IMR-90 (cell line): Measurements from ENCODE around the gene SOX5. TPM values are rescaled to one million over a fixed set of nuclear protein-coding genes. Genes with fewer than 3 reads are reported as not detected.

ENCODE experiments used
- ATAC-seq: fragments of 200-7000 bp; cut with Tn5 transposase; 2 replicates; pipeline ENCODE4 v1.9.1; 2020; ENCODE audit warnings: low read depth, mild to moderate bottlenecking, moderate library complexity
- BruUV-seq: library from RNA; stranded (reverse); fragments of 400-500 nt; replicated peaks from 2 replicates; lab custom pipeline; 2021; lab: Mats Ljungman, UMichigan
- CTCF ChIA-PET: fragments of 300-600 bp; formaldehyde crosslinking; extraction: SDS; loops from one replicate; lab custom pipeline; 2021; ENCODE audit warnings: antibody characterized with exemption; lab: Yijun Ruan, JAX
- POLR2A ChIA-PET: fragments of 300-600 bp; sonication (Branson Sonifier 250); formaldehyde crosslinking; loops from one replicate; lab custom pipeline; 2022; ENCODE audit warnings: antibody characterized with exemption; ENCODE audit not compliant: unreplicated experiment; lab: Charles Lee
- DNase-seq: peaks from one replicate; pipeline ENCODE4 v3.0.0; 2013
- H2AFZ ChIP-seq: replicated peaks from 2 replicates; pipeline ENCODE3; 2013; ENCODE audit warnings: low read length, mild to moderate bottlenecking; ENCODE audit not compliant: poor library complexity
- H2AK5ac ChIP-seq: 2 replicates; pipeline ENCODE4 v1.6.1; 2013; ENCODE audit warnings: low read depth, low read length, inconsistent platforms
- H2AK9ac ChIP-seq: replicated peaks from 2 replicates; pipeline ENCODE3; 2013; ENCODE audit warnings: mild to moderate bottlenecking, low read depth, low read length, moderate library complexity; ENCODE audit not compliant: poor library complexity
- H2BK120ac ChIP-seq: 2 replicates; pipeline ENCODE4 v1.6.1; 2013; ENCODE audit warnings: low read depth, low read length, inconsistent platforms
- H2BK15ac ChIP-seq: 3 replicates; pipeline ENCODE4 v1.6.1; 2013; ENCODE audit warnings: low read depth, low read length, inconsistent platforms
- H2BK20ac ChIP-seq: 2 replicates; pipeline ENCODE4 v1.6.1; 2013; ENCODE audit warnings: low read depth, mild to moderate bottlenecking, inconsistent platforms, low read length, moderate library complexity
- H2BK5ac ChIP-seq: 2 replicates; pipeline ENCODE4 v1.6.1; 2013; ENCODE audit warnings: mild to moderate bottlenecking, low read depth, low read length, inconsistent platforms; ENCODE audit not compliant: poor library complexity, severe bottlenecking
- H3K14ac ChIP-seq: replicated peaks from 2 replicates; pipeline ENCODE4 v1.6.1; 2013; ENCODE audit warnings: low read depth, low read length, inconsistent platforms
- H3K18ac ChIP-seq: 2 replicates; pipeline ENCODE4 v1.6.1; 2013; ENCODE audit warnings: low read depth, low read length, control low read depth
- H3K23ac ChIP-seq: 2 replicates; pipeline ENCODE4 v1.6.1; 2013; ENCODE audit warnings: low read depth, low read length, inconsistent platforms
- H3K27ac ChIP-seq: 2 replicates; pipeline ENCODE4 v1.5.1; 2013; ENCODE audit warnings: mild to moderate bottlenecking, control low read depth, low read length; ENCODE audit not compliant: insufficient read depth
- H3K27me3 ChIP-seq: 2 replicates; pipeline ENCODE4 v1.6.1; 2013; ENCODE audit warnings: low read length; ENCODE audit not compliant: control insufficient read depth, insufficient read depth
- H3K36me3 ChIP-seq: 2 replicates; pipeline ENCODE4 v1.6.1; 2013; ENCODE audit warnings: low read length, mixed read lengths; ENCODE audit not compliant: control insufficient read depth, insufficient read depth
- H3K4ac ChIP-seq: 2 replicates; pipeline ENCODE4 v1.6.1; 2013; ENCODE audit warnings: low read depth, low read length, inconsistent platforms
- H3K4me1 ChIP-seq: 2 replicates; pipeline ENCODE4 v1.6.1; 2013; ENCODE audit warnings: low read length, mixed read lengths; ENCODE audit not compliant: control insufficient read depth, insufficient read depth
- H3K4me2 ChIP-seq: 2 replicates; pipeline ENCODE4 v1.6.1; 2013; ENCODE audit warnings: low read depth, mild to moderate bottlenecking, control low read depth, low read length, moderate library complexity
- H3K4me3 ChIP-seq: 2 replicates; pipeline ENCODE4 v1.5.1; 2013; ENCODE audit warnings: low read depth, mild to moderate bottlenecking, control low read depth, low read length, moderate library complexity; ENCODE audit not compliant: insufficient read depth
- H3K56ac ChIP-seq: 2 replicates; pipeline ENCODE4 v1.6.1; 2013; ENCODE audit warnings: low read length, inconsistent platforms; ENCODE audit not compliant: insufficient read depth; ENCODE audit errors: extremely low read depth
- H3K79me1 ChIP-seq, 2 experiments: 2 replicates each; pipeline ENCODE4 v1.6.1; 2013; ENCODE audit warnings: low read length in 2 of 2, inconsistent platforms in 1 of 2, low read depth in 1 of 2
- H3K9ac ChIP-seq: 2 replicates; pipeline ENCODE4 v1.6.1; 2013; ENCODE audit warnings: low read depth, low read length, control low read depth
- H3K9me1 ChIP-seq: 2 replicates; pipeline ENCODE4 v1.6.1; 2013; ENCODE audit warnings: low read length, inconsistent platforms; ENCODE audit not compliant: insufficient read depth
- H3K9me3 ChIP-seq: 2 replicates; pipeline ENCODE4 v1.6.1; 2013; ENCODE audit warnings: low read length; ENCODE audit not compliant: control insufficient read depth, insufficient read depth
- H4K20me1 ChIP-seq: 2 replicates; pipeline ENCODE4 v1.6.1; 2013; ENCODE audit warnings: low read length, inconsistent platforms; ENCODE audit not compliant: insufficient read depth
- H4K5ac ChIP-seq: 2 replicates; pipeline ENCODE4 v1.6.1; 2013; ENCODE audit warnings: mild to moderate bottlenecking, low read depth, low read length, control low read depth
- H4K8ac ChIP-seq, 2 experiments: 2 replicates each; pipeline ENCODE4 v1.6.1; 2013; ENCODE audit warnings: low read depth in 2 of 2, low read length in 2 of 2, control low read depth in 1 of 2, inconsistent platforms in 1 of 2
- H4K91ac ChIP-seq: 2 replicates; pipeline ENCODE4 v1.6.1; 2013; ENCODE audit warnings: low read depth, low read length, inconsistent platforms; ENCODE audit not compliant: insufficient read depth
- CEBPB ChIP-seq: IDR thresholded peaks from 2 replicates; pipeline ENCODE4 v1.6.1; 2012; ENCODE audit warnings: low read depth, low read length, improper control_type of control experiment
- RFX5 ChIP-seq: IDR thresholded peaks from 2 replicates; pipeline ENCODE4 v1.8.0; 2012; ENCODE audit warnings: low read depth, mild to moderate bottlenecking, low read length, moderate library complexity
- WGBS, 2 experiments: methylation state at CpG; one replicate each; pipeline versions ENCODE4 v1.1.5 to v1.1.7; 2013; ENCODE audit warnings: missing lambda C conversion rate in 2 of 2; ENCODE audit not compliant: insufficient read length in 1 of 2; ENCODE audit errors: extremely low coverage in 2 of 2; 5-methylcytosine and 5-hydroxymethylcytosine counted together
- dilution Hi-C: fragments of 300-500 bp; cut with HindIII; formaldehyde crosslinking; loops from one replicate; pipeline ENCODE4 v1.14.3; 2018; ENCODE audit warnings: low sequenced_read_pairs; ENCODE audit not compliant: unreplicated experiment
- in situ Hi-C: fragments of 300-500 bp; cut with MboI; formaldehyde crosslinking; loops from 3 replicates; pipeline ENCODE4 v1.14.3; 2019; ENCODE audit warnings: low sequenced_read_pairs, inconsistent platforms, mixed read lengths
- intact Hi-C: fragments of 100-400 bp; cut with micrococcal nuclease; formaldehyde crosslinking; loops from 2 replicates; pipeline ENCODE4 v1.10.0; 2022
- polyA plus RNA-seq, 3 experiments: library from polyadenylated mRNA; depleted of rRNA; stranded (reverse); fragments of >200 nt; gene quantifications; 2 replicates each; pipeline ENCODE4 v1.2.3, GENCODE V29; 2012; ENCODE audit warnings: low replicate concordance in 1 of 3
- total RNA-seq: library from RNA; depleted of rRNA; stranded (reverse); fragments of >200 nt; gene quantifications from 2 replicates; pipeline ENCODE4 v1.2.3, GENCODE V29; 2012

The SOX5 gene
- total and polyA plus RNA-seq, 2 of the 4 experiments (the other 2 are of a cell fraction) = 1.1 to 13.1 TPM

GRCh38 chr12:23899434-23899833 is 50.0 kb downstream of the SOX5 start:
- ATAC-seq (no peak), DNase-seq (no peak)
- no peak overlapping the region for H3K18ac ChIP-seq
- H2BK5ac ChIP-seq = no peak overlapping the region
- peaks cover 2% of the 10 kb centered on the region; the same call in 1 of the 2 replicates for H3K36me3 ChIP-seq
- no peak overlapping the region for H3K27ac ChIP-seq
- no peaks in the 10 kb centered on the region for H3K9me3 ChIP-seq
- H4K20me1 ChIP-seq = no peaks in the 10 kb centered on the region
- no peak overlapping the region for H3K9ac ChIP-seq
- H4K5ac ChIP-seq = no peak overlapping the region
- no peak overlapping the region for H3K56ac ChIP-seq
- no peak overlapping the region for H2BK120ac ChIP-seq
- ChIA-PET CTCF (interaction anchor here (0.6 kb wide), 1 partner anchor 216 kb away, joined by 3 read pairs; no protein-coding TSS in a partner anchor), POLR2A (no interaction called here)
- no peak overlapping the region for H4K8ac ChIP-seq
- in situ Hi-C loops = no loop called here
- no peak overlapping the region for H2BK15ac ChIP-seq
- no TSS peak for BruUV-seq
- no peak for TF ChIP-seq RFX5
- TF ChIP-seq CEBPB = peak; percentile 37; the same call in 1 of the 2 replicates
- no peak overlapping the region for H2AFZ ChIP-seq
- 0 out of 2 replicates have a peak, but pooled peaks cover 4% of the 10 kb centered on the region for H3K9me1 ChIP-seq
- no peak overlapping the region for H2AK9ac ChIP-seq
- no CpG with 5 or more reads among the region's 3 CpGs for WGBS, 2 experiments
- no peaks in the 10 kb centered on the region for H3K27me3 ChIP-seq
- intact Hi-C loops = no loop called here
- no peak overlapping the region for H3K4me3 ChIP-seq
- H3K4me1 ChIP-seq = no peaks in the 10 kb centered on the region
- no peak overlapping the region for H2AK5ac ChIP-seq
- dilution Hi-C loops = no loop called here
- no peak overlapping the region for H3K4ac ChIP-seq
- H4K91ac ChIP-seq = no peak overlapping the region
- H3K79me1 ChIP-seq = no peaks in the 10 kb centered on the region; a peak in 1 of 4 replicates
- H3K4me2 ChIP-seq = no peak overlapping the region
- H3K23ac ChIP-seq = no peak overlapping the region
- no peak overlapping the region for H2BK20ac ChIP-seq
- no peak overlapping the region for H3K14ac ChIP-seq
